ENCODE data around the gene ARID3B. TPM values are rescaled to one million over a fixed set of nuclear protein-coding genes. Genes with fewer than 3 reads are reported as not detected.
A peak's percentile ranks its signal among the peaks of the same experiment; 100 is the strongest.

Gene ARID3B
- total RNA-seq, 1 donor from 2014 or later: 154 TPM

DNA sequence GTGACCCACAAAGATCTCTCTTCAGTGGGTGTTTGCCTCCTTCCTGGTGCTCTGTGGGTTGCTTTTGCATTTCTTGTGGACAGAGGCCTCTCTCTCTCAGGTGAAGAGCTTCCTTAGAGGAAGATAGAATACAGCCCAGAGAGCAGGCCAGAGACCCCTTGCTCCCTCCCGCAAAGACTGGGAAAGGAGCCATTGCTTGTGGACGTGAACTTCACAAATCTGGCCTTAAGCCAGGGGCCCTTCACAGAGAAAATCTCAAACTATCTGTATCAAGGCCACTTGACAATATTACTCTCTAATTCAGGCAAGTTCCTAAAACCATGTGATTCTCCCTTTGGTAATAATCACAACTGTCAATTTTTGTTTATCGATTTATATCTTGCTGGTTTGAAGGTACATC, 44.2 kb downstream of the ARID3B start:
- Mint-ChIP-seq H3K27me3 (ENCODE audit: unreplicated experiment) (peaks cover 3% of the 10 kb centered on the region), H3K36me3 (ENCODE audit: unreplicated experiment) (peaks cover 10% of the 10 kb centered on the region), H3K4me1 (ENCODE audit: low read depth, unreplicated experiment) (peaks cover 60% of the 10 kb centered on the region), H3K27ac (ENCODE audit: unreplicated experiment) (no peak overlapping the region), H3K9me3 (ENCODE audit: unreplicated experiment) (peaks cover 7% of the 10 kb centered on the region), H3K4me3 (ENCODE audit: unreplicated experiment) (no peak overlapping the region)
- TF ChIP-seq CTCF (IDR thresholded peaks at IDR 0.05; ENCODE audit: partially characterized antibody, unreplicated experiment): no peak
- DNase-seq: no peak

DNA sequence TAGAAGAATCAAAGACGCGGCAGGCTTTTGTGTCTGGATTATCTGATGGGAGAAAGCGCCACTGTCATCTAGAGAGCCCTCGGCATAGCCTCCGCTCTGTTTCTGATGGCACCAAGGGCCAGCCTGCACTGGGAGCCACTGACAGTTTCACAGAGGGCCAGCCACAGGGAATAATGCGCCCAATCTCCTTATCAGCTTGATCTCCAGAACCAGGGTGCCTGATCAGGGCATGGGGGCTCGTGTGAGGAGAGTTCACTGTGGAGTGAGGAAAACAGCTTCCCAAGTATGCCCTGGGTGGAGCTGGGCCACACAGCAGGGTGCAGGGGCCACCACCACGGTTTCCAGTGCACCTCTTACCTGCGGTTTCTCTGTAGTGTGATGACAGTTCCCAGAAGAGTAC, 44.8 kb downstream of the ARID3B start:
- no peak for DNase-seq
- Mint-ChIP-seq H3K27me3 (ENCODE audit: unreplicated experiment) (peaks cover 5% of the 10 kb centered on the region), H3K9me3 (ENCODE audit: unreplicated experiment) (peaks cover 7% of the 10 kb centered on the region), H3K27ac (ENCODE audit: unreplicated experiment) (no peak overlapping the region), H3K4me1 (ENCODE audit: low read depth, unreplicated experiment) (peaks cover 57% of the 10 kb centered on the region), H3K4me3 (ENCODE audit: unreplicated experiment) (no peak overlapping the region), H3K36me3 (ENCODE audit: unreplicated experiment) (peaks cover 10% of the 10 kb centered on the region)
- TF ChIP-seq CTCF (IDR thresholded peaks at IDR 0.05; ENCODE audit: partially characterized antibody, unreplicated experiment): no peak

- TF ChIP-seq CTCF (IDR thresholded peaks at IDR 0.05; ENCODE audit: partially characterized antibody, unreplicated experiment): no peak
- Mint-ChIP-seq H3K4me1 (ENCODE audit: low read depth, unreplicated experiment) (peaks cover 36% of the 10 kb centered on the region), H3K36me3 (ENCODE audit: unreplicated experiment) (peaks cover 10% of the 10 kb centered on the region), H3K4me3 (ENCODE audit: unreplicated experiment) (peak overlapping the region; percentile 52), H3K27me3 (ENCODE audit: unreplicated experiment) (peaks cover 12% of the 10 kb centered on the region), H3K27ac (ENCODE audit: unreplicated experiment) (peak overlapping the region; percentile 66), H3K9me3 (ENCODE audit: unreplicated experiment) (peaks cover 10% of the 10 kb centered on the region)
- no peak for DNase-seq
Observed at GRCh38 chr15:74589826-74590225, 48.8 kb downstream of the ARID3B start.

GRCh38 chr15:74592222-74592621, 51.2 kb downstream of the ARID3B start:
- peaks cover 23% of the 10 kb centered on the region for H3K4me1 Mint-ChIP-seq (ENCODE audit: low read depth, unreplicated experiment)
- peaks cover 6% of the 10 kb centered on the region for H3K9me3 Mint-ChIP-seq (ENCODE audit: unreplicated experiment)
- DNase-seq: no peak
- no peak for TF ChIP-seq CTCF (IDR thresholded peaks at IDR 0.05; ENCODE audit: partially characterized antibody, unreplicated experiment)
- no peak overlapping the region for H3K27ac Mint-ChIP-seq (ENCODE audit: unreplicated experiment)
- peaks cover 15% of the 10 kb centered on the region for H3K27me3 Mint-ChIP-seq (ENCODE audit: unreplicated experiment)
- peaks cover 4% of the 10 kb centered on the region for H3K36me3 Mint-ChIP-seq (ENCODE audit: unreplicated experiment)
- H3K4me3 Mint-ChIP-seq (ENCODE audit: unreplicated experiment): no peak overlapping the region

DNA sequence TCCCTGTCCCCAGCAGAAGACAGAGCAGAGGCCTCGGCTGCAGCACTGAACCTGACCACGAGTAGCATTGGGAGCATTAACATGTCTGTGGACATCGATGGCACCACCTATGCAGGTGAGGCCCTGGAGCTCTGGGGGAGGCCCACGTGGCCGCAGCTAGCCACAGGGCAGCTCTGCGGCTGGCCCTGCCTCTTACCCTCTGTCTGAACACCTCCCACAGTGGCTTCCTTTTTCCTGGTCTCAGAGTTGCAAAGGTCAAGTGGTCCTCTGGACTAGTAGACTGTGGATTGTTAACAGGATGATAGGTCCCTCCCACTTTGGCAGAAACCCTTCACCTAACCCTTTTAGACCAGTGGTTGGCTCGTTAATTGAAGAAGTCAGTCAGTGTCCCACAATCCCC, 52.1 kb downstream of the ARID3B start:
- Mint-ChIP-seq H3K4me3 (ENCODE audit: unreplicated experiment) (no peak overlapping the region), H3K9me3 (ENCODE audit: unreplicated experiment) (peaks cover 6% of the 10 kb centered on the region), H3K27ac (ENCODE audit: unreplicated experiment) (no peak overlapping the region), H3K36me3 (ENCODE audit: unreplicated experiment) (peaks cover 4% of the 10 kb centered on the region), H3K4me1 (ENCODE audit: low read depth, unreplicated experiment) (peaks cover 21% of the 10 kb centered on the region), H3K27me3 (ENCODE audit: unreplicated experiment) (peaks cover 16% of the 10 kb centered on the region)
- no peak for DNase-seq
- no peak for TF ChIP-seq CTCF (IDR thresholded peaks at IDR 0.05; ENCODE audit: partially characterized antibody, unreplicated experiment)
